ENCODE measurements around the gene CLDN5. TPM values are rescaled to one million over a fixed set of nuclear protein-coding genes. Genes with fewer than 3 reads are reported as not detected.
A peak's percentile ranks its signal among the peaks of the same experiment; 100 is the strongest.

The CLDN5 gene
- total and polyA plus RNA-seq, 4 donors: 157 to 548 (median 364) TPM

- peaks cover 0 to 3% (median 0%) of the 10 kb centered on the region in 5 donors for H3K4me1 ChIP-seq (ENCODE audit: control insufficient read depth in 5 of 5, insufficient read depth in 5 of 5, low read length in 5 of 5)
Observed at GRCh38 chr22:19492504-19493174, 31.6 kb downstream of the CLDN5 start.

DNA sequence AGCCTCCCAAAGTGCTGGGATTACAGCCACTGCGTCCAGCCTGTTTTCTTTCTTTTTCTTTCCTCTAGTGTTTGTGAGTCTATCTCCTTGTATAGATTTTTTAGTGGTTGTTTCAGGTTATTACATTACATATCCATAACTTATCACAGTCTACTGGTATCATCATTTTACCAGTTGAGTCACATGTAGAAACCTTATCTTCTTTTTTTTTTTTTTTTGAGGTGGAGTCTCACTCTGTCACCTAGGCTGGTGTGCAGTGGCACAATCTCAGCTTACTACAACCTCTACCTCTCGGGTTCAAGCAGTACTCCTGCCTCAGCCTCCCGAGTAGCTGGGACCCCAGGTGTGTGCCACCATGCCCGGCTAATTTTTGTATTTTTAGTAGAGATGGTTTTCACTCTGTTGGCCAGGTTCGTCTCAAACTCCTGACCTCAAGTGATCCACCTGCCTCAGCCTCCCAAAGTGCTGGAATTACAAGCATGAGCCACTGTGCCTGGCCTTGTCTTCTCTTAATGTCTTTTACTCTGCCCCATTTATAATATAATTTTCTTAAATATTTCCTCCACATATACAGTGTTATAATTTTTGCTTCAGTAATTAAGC, 33.5 kb downstream of the CLDN5 start:
- WGBS, 2 donors: 96 to 97% methylated on average over 5 of the region's 5 CpGs
- Histone ChIP-seq H3K9me3 (ENCODE audit: control insufficient read depth in 4 of 4, insufficient read depth in 3 of 4, low read length in 3 of 4) (no peaks in the 10 kb centered on the region), H3K4me1 (ENCODE audit: control insufficient read depth in 5 of 5, insufficient read depth in 5 of 5, low read length in 5 of 5) (no peaks in the 10 kb centered on the region), H3K4me3 (no peak overlapping the region), H3K9ac (ENCODE audit: insufficient read depth in 1 of 2, low read length in 2 of 2) (no peak overlapping the region), H3K27me3 (ENCODE audit: control insufficient read depth in 3 of 3, insufficient read depth in 3 of 3, low read length in 2 of 3) (no peaks in the 10 kb centered on the region), H3K36me3 (ENCODE audit: control insufficient read depth in 4 of 4, insufficient read depth in 4 of 4, low read length in 4 of 4) (no peaks in the 10 kb centered on the region), H3K27ac (ENCODE audit: low read depth in 1 of 2, low read length in 1 of 2) (no peak overlapping the region)
- no peak for DNase-seq
- no peak for TF ChIP-seq CTCF (IDR thresholded peaks at IDR 0.05; ENCODE audit: control extremely low read depth, extremely low read depth)
- no peak for ATAC-seq (ENCODE audit: insufficient read depth, low FRiP score)

More at GRCh38 chr22:19492504-19493174, 31.6 kb downstream of the CLDN5 start:
- no peak for DNase-seq
- no peak for ATAC-seq (ENCODE audit: insufficient read depth, low FRiP score)
- Histone ChIP-seq H3K27ac (ENCODE audit: low read depth in 1 of 2, low read length in 1 of 2) (no peak overlapping the region), H3K36me3 (ENCODE audit: control insufficient read depth in 4 of 4, insufficient read depth in 4 of 4, low read length in 4 of 4) (no peaks in the 10 kb centered on the region), H3K9ac (ENCODE audit: insufficient read depth in 1 of 2, low read length in 2 of 2) (no peak overlapping the region), H3K27me3 (ENCODE audit: control insufficient read depth in 3 of 3, insufficient read depth in 3 of 3, low read length in 2 of 3) (no peaks in the 10 kb centered on the region), H3K9me3 (ENCODE audit: control insufficient read depth in 4 of 4, insufficient read depth in 3 of 4, low read length in 3 of 4) (no peaks in the 10 kb centered on the region), H3K4me3 (no peak overlapping the region)
- TF ChIP-seq CTCF (IDR thresholded peaks at IDR 0.05; ENCODE audit: control extremely low read depth, extremely low read depth): no peak
- WGBS, 2 donors: 89 to 93% methylated on average over 6 of the region's 6 CpGs

DNA sequence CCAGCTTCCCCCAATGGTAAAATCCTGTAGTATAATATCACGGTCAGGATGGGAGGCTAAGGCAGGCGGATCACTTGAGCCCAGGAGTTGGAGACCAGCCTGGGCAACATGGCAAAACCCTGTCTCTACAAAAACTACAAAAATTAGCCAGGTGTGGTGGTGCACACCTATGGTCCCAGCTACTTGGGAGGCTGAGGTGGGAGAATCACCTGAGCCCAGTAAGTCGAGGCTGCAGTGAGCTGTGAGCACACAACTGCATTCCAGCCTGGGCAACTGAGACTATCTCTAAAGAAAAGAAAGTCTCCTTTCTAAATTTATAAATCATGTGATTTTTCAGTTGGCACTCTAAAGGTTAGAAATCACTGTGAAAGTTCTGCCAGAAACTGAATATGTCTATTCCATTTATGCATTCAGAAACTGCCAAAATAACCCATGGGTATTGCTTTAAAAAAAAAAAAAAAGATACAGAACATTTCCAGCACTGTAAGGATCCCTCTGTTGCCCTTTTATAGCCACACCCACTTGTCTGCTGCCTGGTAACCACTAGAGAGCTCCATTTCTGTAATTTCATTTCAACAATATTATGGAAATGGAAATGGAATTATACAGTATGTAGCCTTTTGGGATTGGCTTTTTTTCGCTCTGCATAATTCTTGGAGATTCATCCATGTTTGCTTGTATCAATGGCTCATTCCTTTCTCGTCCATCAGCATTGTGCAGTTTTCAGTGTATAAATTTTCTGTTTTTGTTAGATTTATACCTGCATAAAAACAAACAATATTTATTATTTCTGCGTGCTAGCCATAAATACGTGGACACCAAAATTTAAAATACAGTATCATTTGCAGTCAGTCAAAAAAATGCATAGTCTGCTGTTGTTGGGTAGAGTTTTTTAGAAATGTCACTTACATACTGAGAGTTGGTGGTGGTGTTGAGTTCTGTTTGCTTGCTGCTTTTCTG, 35.0 kb downstream of the CLDN5 start:
- Histone ChIP-seq H3K9me3 (ENCODE audit: control insufficient read depth in 4 of 4, insufficient read depth in 3 of 4, low read length in 3 of 4) (no peaks in the 10 kb centered on the region), H3K4me1 (ENCODE audit: control insufficient read depth in 5 of 5, insufficient read depth in 5 of 5, low read length in 5 of 5) (no peaks in the 10 kb centered on the region), H3K27ac (ENCODE audit: low read depth in 1 of 2, low read length in 1 of 2) (no peak overlapping the region), H3K4me3 (no peak overlapping the region), H3K36me3 (ENCODE audit: control insufficient read depth in 4 of 4, insufficient read depth in 4 of 4, low read length in 4 of 4) (no peaks in the 10 kb centered on the region), H3K27me3 (ENCODE audit: control insufficient read depth in 3 of 3, insufficient read depth in 3 of 3, low read length in 2 of 3) (no peaks in the 10 kb centered on the region), H3K9ac (ENCODE audit: insufficient read depth in 1 of 2, low read length in 2 of 2) (no peak overlapping the region)
- ATAC-seq (ENCODE audit: insufficient read depth, low FRiP score) (no peak), DNase-seq (peak in 2 of 3 donors; percentile 45 to 55)
- TF ChIP-seq CTCF (IDR thresholded peaks at IDR 0.05; ENCODE audit: control extremely low read depth, extremely low read depth): no peak
- 93 to 94% methylated on average over 7 of the region's 7 CpGs for WGBS, 2 donors
